MM.1S (cell line): Measurements from ENCODE around the gene CAPZA1.

ENCODE experiments used
- EZH2 ChIP-seq: fragments of 300-600 bp; sonication (generic); optimal IDR thresholded peaks from 2 replicates; pipeline ENCODE3; 2017; ENCODE audit warnings: low read depth, mild to moderate bottlenecking, antibody characterized with exemption, low read length, mixed read lengths
- EZH2phosphoT487 ChIP-seq: fragments of 300-600 bp; sonication (generic); IDR thresholded peaks from 2 replicates; pipeline ENCODE4 v1.6.1; 2018; ENCODE audit warnings: antibody characterized with exemption, low read length
- TF ChIP-seq, protein P1 (sequence below): fragments of 300-600 bp; sonication (generic); IDR thresholded peaks from 2 replicates; pipeline ENCODE4 v1.5.1; 2016; ENCODE audit warnings: antibody characterized with exemption, low read length, mixed read lengths

GRCh38 chr1:112703706-112704105 lies 84.1 kb downstream of the CAPZA1 start:
- TF ChIP-seq, protein P1, sequence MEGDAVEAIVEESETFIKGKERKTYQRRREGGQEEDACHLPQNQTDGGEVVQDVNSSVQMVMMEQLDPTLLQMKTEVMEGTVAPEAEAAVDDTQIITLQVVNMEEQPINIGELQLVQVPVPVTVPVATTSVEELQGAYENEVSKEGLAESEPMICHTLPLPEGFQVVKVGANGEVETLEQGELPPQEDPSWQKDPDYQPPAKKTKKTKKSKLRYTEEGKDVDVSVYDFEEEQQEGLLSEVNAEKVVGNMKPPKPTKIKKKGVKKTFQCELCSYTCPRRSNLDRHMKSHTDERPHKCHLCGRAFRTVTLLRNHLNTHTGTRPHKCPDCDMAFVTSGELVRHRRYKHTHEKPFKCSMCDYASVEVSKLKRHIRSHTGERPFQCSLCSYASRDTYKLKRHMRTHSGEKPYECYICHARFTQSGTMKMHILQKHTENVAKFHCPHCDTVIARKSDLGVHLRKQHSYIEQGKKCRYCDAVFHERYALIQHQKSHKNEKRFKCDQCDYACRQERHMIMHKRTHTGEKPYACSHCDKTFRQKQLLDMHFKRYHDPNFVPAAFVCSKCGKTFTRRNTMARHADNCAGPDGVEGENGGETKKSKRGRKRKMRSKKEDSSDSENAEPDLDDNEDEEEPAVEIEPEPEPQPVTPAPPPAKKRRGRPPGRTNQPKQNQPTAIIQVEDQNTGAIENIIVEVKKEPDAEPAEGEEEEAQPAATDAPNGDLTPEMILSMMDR, result no peak
- TF ChIP-seq EZH2, result no peak
- TF ChIP-seq EZH2phosphoT487, result no peak
